SK-N-SH treated with all-trans-retinoic acid at 6 μM for 48 hours (cell line): ENCODE results near the gene EML1.

Experiments used
- ARNTL ChIP-seq: fragments of 450-650 bp; formaldehyde crosslinking; IDR thresholded peaks from 2 replicates; pipeline ENCODE4 v1.5.0; 2020; ENCODE audit warnings: low read depth, mild to moderate bottlenecking, moderate library complexity, borderline replicate concordance
- CSDC2 ChIP-seq: fragments of 250-450 bp; sonication (Bioruptor Pico); IDR thresholded peaks from 2 replicates; pipeline ENCODE4 v1.5.0; 2020; ENCODE audit warnings: mild to moderate bottlenecking, moderate library complexity
- ISL1 ChIP-seq: fragments of 250-450 bp; sonication (Bioruptor Pico); IDR thresholded peaks from 2 replicates; pipeline ENCODE4 v2.1.2; 2022; ENCODE audit warnings: mild to moderate bottlenecking, moderate library complexity
- OSR1 ChIP-seq: fragments of 250-450 bp; sonication (Bioruptor Pico); IDR thresholded peaks from 2 replicates; pipeline ENCODE4 v1.8.0; 2022; ENCODE audit warnings: moderate library complexity, mild to moderate bottlenecking, inconsistent platforms
- PPARA ChIP-seq: fragments of 250-450 bp; sonication (Bioruptor Pico); IDR thresholded peaks from 2 replicates; pipeline ENCODE4 v1.5.0; 2020; ENCODE audit warnings: mild to moderate bottlenecking, borderline replicate concordance
- RARB ChIP-seq: fragments of 250-450 bp; sonication (Bioruptor Pico); IDR thresholded peaks from 2 replicates; pipeline ENCODE4 v1.8.0; 2021; ENCODE audit warnings: mild to moderate bottlenecking, moderate library complexity
- SNAI2 ChIP-seq: fragments of 250-450 bp; sonication (Bioruptor Pico); IDR thresholded peaks from 2 replicates; pipeline ENCODE4 v1.5.0; 2020; ENCODE audit warnings: mild to moderate bottlenecking, moderate library complexity
- ZFP3 ChIP-seq: fragments of 250-450 bp; sonication (Bioruptor Pico); IDR thresholded peaks from 2 replicates; pipeline ENCODE4 v1.5.0; 2020; ENCODE audit warnings: mild to moderate bottlenecking, moderate library complexity
- ZNF565 ChIP-seq: fragments of 450-650 bp; formaldehyde crosslinking; conservative IDR thresholded peaks from 2 replicates; pipeline ENCODE4 v1.5.0; 2020; ENCODE audit warnings: low read depth, mild to moderate bottlenecking, moderate library complexity
- TF ChIP-seq, protein P1 (sequence below): fragments of 250-450 bp; sonication (Bioruptor Pico); IDR thresholded peaks from 2 replicates; pipeline ENCODE4 v1.5.1; 2020; ENCODE audit warnings: low read depth, mild to moderate bottlenecking, moderate library complexity
- TF ChIP-seq, protein P2 (sequence below): fragments of 250-450 bp; sonication (Bioruptor Pico); IDR thresholded peaks from 2 replicates; pipeline ENCODE4 v1.5.1; 2021; ENCODE audit warnings: mild to moderate bottlenecking, moderate library complexity
- TF ChIP-seq, protein P3 (sequence below): fragments of 250-450 bp; sonication (Bioruptor Pico); IDR thresholded peaks from 2 replicates; pipeline ENCODE4 v1.8.0; 2020; ENCODE audit warnings: mild to moderate bottlenecking, moderate library complexity, borderline replicate concordance
- TF ChIP-seq, protein P4 (sequence below): fragments of 250-450 bp; sonication (Bioruptor Pico); IDR thresholded peaks from 2 replicates; pipeline ENCODE4 v1.5.0; 2020; ENCODE audit warnings: mild to moderate bottlenecking, moderate library complexity

DNA sequence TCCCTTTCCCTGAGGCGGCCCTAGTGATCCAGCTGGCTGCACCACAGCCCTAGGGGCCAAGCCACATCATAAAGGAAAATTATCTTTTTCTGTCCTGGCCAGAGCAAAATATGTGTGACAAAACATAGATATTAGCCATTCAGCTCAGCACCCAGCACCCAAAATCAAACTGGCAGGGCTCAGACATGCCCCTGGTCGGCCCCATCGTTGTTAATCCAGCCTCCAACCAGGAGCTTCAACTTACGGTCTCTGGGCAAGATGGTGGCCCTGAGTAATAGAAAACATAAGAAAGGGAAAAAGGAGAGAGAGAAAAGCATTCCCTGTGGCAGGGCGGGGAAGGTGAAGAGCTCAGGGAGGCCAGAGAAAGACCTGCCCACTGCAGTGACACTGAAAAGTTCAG is 111.9 kb downstream of the EML1 start:
- no peak for TF ChIP-seq ZFP3 (CRISPR knock-in tag)
- TF ChIP-seq, protein P1, sequence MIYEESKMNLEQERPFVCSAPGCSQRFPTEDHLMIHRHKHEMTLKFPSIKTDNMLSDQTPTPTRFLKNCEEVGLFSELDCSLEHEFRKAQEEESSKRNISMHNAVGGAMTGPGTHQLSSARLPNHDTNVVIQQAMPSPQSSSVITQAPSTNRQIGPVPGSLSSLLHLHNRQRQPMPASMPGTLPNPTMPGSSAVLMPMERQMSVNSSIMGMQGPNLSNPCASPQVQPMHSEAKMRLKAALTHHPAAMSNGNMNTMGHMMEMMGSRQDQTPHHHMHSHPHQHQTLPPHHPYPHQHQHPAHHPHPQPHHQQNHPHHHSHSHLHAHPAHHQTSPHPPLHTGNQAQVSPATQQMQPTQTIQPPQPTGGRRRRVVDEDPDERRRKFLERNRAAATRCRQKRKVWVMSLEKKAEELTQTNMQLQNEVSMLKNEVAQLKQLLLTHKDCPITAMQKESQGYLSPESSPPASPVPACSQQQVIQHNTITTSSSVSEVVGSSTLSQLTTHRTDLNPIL (CRISPR knock-in tag): no peak
- no peak for TF ChIP-seq SNAI2
- TF ChIP-seq, protein P2, sequence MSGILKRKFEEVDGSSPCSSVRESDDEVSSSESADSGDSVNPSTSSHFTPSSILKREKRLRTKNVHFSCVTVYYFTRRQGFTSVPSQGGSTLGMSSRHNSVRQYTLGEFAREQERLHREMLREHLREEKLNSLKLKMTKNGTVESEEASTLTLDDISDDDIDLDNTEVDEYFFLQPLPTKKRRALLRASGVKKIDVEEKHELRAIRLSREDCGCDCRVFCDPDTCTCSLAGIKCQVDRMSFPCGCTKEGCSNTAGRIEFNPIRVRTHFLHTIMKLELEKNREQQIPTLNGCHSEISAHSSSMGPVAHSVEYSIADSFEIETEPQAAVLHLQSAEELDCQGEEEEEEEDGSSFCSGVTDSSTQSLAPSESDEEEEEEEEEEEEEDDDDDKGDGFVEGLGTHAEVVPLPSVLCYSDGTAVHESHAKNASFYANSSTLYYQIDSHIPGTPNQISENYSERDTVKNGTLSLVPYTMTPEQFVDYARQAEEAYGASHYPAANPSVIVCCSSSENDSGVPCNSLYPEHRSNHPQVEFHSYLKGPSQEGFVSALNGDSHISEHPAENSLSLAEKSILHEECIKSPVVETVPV (CRISPR knock-in tag): no peak
- TF ChIP-seq ISL1 (CRISPR knock-in tag): no peak
- TF ChIP-seq, protein P3, sequence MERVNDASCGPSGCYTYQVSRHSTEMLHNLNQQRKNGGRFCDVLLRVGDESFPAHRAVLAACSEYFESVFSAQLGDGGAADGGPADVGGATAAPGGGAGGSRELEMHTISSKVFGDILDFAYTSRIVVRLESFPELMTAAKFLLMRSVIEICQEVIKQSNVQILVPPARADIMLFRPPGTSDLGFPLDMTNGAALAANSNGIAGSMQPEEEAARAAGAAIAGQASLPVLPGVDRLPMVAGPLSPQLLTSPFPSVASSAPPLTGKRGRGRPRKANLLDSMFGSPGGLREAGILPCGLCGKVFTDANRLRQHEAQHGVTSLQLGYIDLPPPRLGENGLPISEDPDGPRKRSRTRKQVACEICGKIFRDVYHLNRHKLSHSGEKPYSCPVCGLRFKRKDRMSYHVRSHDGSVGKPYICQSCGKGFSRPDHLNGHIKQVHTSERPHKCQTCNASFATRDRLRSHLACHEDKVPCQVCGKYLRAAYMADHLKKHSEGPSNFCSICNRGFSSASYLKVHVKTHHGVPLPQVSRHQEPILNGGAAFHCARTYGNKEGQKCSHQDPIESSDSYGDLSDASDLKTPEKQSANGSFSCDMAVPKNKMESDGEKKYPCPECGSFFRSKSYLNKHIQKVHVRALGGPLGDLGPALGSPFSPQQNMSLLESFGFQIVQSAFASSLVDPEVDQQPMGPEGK (CRISPR knock-in tag): no peak
- no peak for TF ChIP-seq ARNTL (CRISPR knock-in tag)
- no peak for TF ChIP-seq PPARA (CRISPR knock-in tag)
- no peak for TF ChIP-seq RARB
- TF ChIP-seq, protein P4, sequence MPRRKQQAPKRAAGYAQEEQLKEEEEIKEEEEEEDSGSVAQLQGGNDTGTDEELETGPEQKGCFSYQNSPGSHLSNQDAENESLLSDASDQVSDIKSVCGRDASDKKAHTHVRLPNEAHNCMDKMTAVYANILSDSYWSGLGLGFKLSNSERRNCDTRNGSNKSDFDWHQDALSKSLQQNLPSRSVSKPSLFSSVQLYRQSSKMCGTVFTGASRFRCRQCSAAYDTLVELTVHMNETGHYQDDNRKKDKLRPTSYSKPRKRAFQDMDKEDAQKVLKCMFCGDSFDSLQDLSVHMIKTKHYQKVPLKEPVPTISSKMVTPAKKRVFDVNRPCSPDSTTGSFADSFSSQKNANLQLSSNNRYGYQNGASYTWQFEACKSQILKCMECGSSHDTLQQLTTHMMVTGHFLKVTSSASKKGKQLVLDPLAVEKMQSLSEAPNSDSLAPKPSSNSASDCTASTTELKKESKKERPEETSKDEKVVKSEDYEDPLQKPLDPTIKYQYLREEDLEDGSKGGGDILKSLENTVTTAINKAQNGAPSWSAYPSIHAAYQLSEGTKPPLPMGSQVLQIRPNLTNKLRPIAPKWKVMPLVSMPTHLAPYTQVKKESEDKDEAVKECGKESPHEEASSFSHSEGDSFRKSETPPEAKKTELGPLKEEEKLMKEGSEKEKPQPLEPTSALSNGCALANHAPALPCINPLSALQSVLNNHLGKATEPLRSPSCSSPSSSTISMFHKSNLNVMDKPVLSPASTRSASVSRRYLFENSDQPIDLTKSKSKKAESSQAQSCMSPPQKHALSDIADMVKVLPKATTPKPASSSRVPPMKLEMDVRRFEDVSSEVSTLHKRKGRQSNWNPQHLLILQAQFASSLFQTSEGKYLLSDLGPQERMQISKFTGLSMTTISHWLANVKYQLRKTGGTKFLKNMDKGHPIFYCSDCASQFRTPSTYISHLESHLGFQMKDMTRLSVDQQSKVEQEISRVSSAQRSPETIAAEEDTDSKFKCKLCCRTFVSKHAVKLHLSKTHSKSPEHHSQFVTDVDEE (CRISPR knock-in tag): no peak
- no peak for TF ChIP-seq CSDC2 (CRISPR knock-in tag)
- no peak for TF ChIP-seq OSR1 (CRISPR knock-in tag)
- no peak for TF ChIP-seq ZNF565 (CRISPR knock-in tag)
